ENCODE data around the gene UBASH3B.
A peak's percentile ranks its signal among the peaks of the same experiment; 100 is the strongest.

UBASH3B gene

GRCh38 chr11:122649116-122649515 is 6.4 kb upstream of the UBASH3B start:
- no peak for DNase-seq

DNA sequence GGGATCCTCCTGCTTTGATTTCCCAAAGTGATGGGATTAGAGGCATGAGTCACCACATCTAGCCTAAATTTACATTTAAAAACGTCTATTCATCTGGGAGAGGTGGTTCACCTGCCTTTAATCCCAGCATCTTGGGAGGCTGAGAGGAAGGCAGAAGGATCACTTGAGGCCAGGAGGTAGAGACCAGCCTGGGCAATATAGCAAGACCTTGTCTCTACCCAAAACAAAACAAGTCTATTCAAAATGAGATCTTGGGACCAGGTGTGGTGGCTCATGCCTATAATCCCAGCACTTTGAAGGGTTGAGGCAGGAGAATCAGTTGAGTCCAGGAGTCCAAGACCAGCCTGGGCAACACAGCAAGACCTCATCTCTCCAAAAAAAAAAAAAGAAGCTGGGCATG is 4.9 kb upstream of the UBASH3B start:
- no peak for DNase-seq

- no peak for DNase-seq
These were observed 3.0 kb upstream of the UBASH3B start for GRCh38 chr11:122652495-122652894.

DNA sequence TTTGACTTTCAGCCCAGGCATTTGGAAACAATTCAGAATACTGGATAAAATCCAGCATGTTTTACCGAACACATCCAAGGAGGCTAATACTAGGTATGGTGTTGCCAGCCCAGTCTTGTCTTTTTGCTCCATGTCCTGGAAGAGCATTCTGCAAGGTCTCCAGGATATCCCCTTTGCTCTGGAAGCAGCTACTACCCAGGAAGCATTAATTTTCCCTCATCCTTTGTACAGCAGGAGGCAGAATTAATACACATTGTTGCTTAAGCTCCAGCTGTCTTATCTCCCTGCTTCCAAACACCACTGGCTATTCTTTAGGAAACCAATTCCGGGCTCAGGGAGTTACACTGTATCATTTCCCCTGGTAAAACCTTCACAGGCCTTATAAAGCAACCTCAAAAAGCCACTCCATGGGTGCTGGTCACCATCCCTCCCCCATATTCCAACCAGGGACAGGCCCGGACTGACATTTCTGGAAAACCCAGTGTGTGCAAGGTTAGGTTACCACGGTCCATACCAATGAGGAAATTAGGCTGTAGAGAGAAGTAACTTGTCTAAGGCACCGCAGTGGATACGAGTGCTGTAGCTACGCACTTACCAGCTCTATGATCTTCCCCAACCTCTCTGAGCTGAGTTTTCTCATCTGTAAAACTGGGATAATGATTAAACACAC is 1.5 kb upstream of the UBASH3B start:
- DNase-seq, result peak; percentile 72

DNA sequence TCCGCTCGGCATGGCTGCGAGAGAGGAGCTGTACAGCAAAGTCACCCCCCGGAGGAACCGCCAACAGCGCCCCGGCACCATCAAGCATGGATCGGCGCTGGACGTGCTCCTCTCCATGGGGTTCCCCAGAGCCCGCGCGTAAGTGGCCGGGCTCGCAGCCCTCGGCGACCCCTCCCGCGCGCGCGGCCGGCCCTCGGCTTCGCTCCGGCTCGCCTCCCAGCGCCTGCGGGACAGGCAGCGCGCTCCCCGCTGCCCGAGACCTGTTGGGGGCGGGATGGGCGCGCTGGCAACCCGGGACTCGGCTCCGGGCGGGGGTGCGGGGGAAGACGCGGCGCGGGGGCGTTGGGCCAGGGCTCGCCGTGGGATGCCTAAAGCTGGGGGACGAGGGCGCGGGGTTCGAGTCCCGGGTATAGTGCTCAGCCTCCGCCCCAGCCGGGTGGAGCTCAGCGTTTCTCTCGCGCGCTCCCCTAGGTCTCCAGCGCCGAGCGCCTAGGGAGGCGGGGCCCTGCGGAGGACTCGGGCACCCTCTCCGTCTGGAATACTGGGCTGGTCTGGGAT is 630 bp downstream of the UBASH3B start:
- DNase-seq, result peak; percentile 56

DNA sequence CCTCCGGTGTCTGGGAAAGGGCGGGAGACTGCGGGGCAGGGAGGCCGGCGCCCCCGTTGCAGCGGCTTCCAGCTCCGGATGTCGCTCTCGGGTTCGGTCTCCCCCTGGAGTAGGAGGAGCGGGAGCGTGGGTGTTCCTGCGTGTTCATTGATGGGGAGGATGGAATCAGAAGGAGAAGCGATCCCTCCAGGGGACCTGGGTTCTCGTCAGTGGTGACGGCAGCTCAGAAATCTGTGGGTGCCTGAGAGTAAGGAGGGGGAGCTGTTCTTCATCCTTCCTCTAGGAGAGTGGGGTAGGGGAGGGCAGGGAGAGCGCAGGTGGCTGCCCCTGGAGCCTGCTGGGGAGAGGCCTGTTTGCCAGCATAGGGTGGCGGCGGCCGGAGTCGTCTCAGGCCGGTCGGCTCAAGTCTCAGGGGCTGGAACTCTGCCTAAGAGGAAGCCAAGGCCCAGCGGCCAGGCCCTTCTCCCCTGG is 1.1 kb downstream of the UBASH3B start:
- peak; percentile 79 for DNase-seq

DNA sequence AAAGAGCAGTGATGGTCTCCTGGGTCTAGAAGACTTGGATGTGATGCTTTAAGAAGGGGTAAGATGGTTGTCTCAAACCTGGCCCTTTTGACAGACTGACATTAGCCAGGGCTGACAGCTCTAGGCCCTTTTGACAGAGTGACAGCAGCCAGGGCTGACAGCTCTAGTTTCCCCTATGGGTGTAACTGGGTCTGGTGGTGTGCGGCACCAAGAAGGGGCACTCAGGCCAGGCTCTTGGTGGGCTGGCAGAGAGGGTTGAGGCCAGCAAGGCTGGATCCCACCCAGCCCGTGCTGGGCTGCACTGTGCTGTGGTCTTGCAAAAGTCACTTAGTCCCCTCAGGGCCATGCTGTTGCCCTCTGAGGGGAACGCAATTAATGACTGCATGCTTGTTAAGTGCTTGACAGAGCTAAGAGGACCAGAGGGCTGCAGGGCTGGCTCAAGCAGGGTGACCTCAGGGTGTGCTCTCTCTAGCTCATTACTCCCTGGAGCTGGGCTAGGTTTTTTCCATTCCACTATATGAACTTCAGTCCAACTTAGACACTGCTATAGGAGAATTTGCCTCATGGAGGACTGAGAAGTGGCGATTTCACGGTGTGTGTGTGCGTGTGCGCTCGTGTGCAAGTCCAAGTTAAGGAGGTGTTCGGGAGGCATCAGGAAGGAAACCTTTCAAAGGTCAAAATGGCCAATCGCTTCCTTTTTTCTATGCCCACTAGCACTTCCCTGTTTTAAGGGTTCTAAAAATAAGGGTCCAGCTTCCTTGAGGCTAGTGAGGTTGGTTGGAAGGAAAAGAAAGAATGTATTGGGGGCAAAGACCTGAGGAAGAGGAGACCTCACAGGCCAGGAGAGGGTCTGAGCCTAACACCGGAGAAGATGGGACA is 4.4 kb downstream of the UBASH3B start:
- peak; percentile 40 for DNase-seq

DNA sequence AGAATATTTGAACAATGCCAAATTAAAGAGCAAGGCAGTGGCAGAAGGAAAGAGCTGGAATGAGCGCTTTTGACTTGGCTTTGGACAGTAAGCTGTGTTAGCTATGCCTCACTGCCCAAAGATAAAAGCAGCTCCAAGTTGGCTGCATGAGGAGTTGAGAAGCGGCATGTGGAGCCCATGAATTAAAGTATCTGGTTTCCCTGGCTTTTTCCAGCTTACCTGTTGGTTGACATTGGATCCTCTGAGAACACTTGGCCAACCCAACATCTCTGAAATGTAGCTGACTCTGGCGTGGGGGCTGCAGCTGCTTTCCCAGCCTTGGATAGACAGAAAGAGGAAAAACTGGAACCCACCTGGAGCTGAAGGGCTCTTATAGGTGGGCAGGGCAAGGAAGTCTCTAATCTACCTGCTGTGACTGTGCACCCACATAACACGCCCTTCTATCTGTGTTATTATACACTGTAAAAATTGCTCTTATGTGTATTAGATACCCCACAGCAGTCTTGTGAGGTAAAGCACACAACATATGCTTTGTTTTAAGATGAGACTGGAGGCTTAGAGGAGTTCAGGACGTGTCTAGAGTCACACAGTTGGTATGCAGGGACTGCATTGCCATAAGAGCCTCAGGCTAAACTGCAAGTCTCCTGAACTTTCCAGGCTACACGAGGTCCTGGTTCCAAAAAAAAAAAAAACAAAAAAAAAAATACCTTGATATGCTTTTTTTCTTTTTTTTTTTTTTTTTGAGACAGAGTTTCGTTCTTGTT is 5.8 kb downstream of the UBASH3B start:
- DNase-seq, result no peak

DNA sequence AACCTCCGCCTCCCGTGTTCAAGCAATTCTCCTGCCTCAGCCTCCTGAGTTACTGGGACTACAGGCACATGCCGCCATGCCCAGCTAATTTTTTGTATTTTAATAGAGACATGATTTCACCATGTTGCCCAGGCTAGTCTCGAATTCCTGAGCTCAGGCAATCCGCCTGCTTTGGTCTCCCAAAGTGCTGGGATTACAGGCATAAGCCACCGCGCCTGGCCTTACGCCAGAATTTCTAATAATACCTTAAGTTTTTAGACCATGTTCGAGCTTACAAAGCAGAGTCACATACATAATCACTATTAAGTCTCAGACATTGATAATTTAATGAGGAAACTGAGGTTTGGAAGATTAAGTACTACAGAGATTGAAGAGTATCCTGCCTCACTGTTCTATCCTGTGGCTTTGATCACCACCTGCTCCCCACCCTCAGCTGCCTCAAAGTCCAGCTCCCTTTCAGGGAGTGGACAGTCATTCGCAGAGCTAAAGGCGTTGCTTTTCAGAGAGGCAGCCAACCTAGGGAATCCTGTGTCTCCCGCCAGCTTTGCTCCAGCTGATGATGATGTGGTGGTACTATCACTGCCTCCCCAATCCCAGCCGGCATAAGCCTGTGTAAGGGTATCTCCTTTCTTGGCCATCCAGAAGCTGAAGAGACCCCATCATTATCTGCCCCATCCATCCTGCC is 7.7 kb downstream of the UBASH3B start:
- DNase-seq, result no peak

GRCh38 chr11:122663764-122664163 is 8.2 kb downstream of the UBASH3B start:
- peak; percentile 59 for DNase-seq

DNA sequence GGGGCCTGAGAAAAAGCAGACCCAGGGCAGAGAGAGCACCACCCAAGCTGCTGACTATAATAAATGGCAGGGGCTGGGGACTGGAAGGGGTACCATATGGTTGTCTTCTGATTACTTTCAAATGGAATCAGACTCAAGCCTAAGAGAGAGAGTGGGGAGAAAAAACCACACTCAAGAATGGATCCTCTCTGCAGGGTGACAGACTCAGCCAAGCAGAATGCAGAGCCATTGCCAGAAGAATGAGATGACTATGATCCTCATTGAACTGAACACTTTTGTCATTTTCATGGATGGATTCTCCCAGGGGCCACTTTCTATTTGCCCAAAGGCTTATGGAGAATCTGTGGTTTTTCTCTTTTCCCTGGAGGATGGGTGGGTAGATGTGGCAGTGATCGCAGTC is 8.7 kb downstream of the UBASH3B start:
- DNase-seq, result no peak

DNA sequence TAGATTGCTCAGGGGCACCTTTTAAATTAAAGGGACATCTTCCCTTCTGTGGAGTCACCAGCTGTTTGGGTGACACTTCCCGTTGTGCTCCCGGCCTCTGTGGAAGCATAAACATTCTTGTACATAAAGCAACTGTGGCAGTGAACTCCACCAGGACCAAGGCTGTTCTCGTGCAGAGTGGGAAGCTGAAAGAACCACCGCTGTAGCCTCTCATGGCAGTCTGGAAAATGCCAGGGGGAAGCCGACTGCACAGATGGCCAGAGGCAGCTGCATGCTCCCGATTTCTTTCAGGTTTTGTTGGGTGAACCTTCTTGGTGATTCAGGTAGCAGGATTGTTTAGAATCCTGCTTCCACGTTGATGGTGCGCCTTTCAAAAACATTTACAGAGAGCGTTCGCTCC is 10.3 kb downstream of the UBASH3B start:
- DNase-seq, result no peak

GRCh38 chr11:122666743-122667142 is 11.2 kb downstream of the UBASH3B start:
- DNase-seq, result no peak

- no peak for DNase-seq
These were observed 13.1 kb downstream of the UBASH3B start for GRCh38 chr11:122668562-122669090.

GRCh38 chr11:122670131-122670530 is 14.6 kb downstream of the UBASH3B start:
- DNase-seq, result no peak

DNA sequence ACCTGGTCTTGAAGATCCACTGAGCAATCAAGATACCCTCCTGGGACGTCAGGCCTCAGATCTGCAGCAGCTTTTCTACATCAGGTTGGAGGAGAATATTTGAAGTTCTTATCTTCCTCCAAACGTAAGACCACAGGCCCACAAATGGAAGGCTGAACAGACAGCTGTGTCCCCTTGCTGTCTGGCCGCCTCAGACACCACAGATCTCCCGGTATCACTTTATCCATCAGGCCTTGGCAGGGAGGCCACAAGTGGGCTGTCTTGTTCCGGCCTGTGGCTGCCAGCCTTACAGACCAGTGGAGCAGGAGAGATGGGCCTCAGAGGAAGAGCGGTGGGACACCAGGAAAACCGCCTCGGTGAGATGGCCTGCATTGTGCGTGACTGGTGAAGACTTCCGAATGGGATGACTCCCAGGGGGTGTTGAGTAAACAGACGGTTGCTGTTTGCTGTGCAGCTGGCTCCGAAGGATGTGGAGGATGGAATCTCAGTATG is 15.9 kb downstream of the UBASH3B start:
- DNase-seq, result no peak

GRCh38 chr11:122672892-122673291 is 17.4 kb downstream of the UBASH3B start:
- DNase-seq, result peak; percentile 78

DNA sequence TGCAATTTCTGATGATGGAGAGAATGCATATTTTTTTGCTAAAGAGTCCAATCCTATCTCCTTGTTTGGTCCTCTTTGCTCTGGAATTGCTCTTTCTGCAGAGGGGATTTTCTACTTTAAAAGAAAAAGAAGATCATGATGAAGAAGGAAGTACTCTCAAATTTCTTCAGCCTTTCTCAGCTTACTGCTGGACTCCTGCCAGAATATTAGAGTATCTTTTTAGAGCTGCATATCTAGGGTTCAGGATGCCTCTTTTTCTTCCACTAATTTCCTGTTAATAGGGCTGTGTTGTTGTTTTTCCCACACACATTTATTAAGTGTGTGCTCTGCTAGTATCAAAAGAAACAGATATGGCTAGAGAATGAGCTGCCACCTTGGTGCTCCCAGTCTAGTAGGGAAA is 18.2 kb downstream of the UBASH3B start:
- DNase-seq, result peak; percentile 43

- no peak for DNase-seq
These were observed 21.1 kb downstream of the UBASH3B start for GRCh38 chr11:122676638-122677037.

DNA sequence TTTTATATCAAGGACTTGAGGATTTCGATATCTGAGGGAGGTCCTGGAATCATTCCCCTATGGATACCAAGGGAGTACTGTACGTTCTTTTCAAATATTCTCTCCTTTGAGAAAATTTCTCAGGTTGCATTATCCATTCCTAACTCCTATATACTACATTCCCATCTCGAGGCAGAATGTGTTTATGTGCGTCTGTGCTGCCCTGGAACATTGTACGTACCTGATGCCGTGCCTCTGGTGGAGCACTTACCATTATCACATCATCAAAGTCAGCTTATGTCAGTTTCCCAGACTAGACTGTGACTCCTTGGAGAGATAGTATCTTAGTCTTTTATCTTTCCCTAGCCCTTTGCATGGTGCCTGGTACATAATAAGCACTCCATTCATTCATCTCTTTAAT is 21.7 kb downstream of the UBASH3B start:
- no peak for DNase-seq

DNA sequence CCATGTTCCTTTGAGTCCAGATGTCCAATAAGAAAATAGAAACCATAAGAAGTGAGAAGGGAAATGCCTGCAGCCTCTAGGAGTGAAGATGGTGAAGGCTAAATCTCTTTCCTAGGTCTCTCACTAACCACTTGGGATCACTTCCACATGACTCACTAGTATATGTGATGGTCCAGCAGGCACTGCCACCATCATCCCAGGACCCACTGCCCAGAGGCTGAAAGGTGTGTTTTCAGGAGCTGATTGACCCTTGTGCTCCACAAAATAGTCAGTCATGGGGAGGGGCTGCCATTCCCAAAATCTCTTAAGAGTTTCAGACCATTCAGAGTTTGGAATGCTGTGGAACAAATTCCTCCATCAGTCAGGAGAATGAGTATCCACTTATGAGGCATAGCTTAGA is 22.9 kb downstream of the UBASH3B start:
- DNase-seq, result no peak

GRCh38 chr11:122679466-122679865 is 23.9 kb downstream of the UBASH3B start:
- no peak for DNase-seq
